ENCODE data around the gene PADI3. TPM values are rescaled to one million over a fixed set of nuclear protein-coding genes. Genes with fewer than 3 reads are reported as not detected.

Gene PADI3
- total RNA-seq, 1 donor from 2014 or later = not detected

GRCh38 chr1:17213782-17214148, 35.1 kb upstream of the PADI3 start:
- DNase-seq (ENCODE audit: low spot score in 2 of 2) (no peak), FAIRE-seq (no peak)

- FAIRE-seq (no peak), DNase-seq (ENCODE audit: low spot score in 2 of 2) (no peak)
Measured at GRCh38 chr1:17214876-17215544, 33.9 kb upstream of the PADI3 start.

- no peak for DNase-seq (ENCODE audit: low spot score in 2 of 2)
- FAIRE-seq = no peak
Measured at GRCh38 chr1:17215545-17215890, 33.4 kb upstream of the PADI3 start.

DNA sequence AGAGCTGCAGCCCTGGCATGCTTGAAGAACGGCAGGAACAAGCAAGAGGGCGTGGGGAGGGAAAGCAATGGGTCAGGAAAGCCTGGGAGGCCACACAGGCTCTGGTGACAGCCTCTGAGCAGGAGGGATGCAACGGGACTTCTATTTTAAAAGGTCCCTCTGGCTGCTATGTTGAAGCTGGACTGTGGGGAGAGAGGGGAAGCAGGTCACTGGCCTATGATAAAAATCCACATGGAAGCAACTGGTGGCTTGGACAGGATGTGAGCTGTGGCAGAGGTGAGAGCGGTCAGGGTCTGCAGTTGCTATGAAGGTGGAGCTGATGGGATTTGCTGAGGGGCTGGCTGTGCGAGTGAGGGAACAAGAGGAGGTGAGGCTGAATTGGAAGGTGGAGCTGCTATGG, 32.8 kb upstream of the PADI3 start:
- FAIRE-seq (no peak), DNase-seq (ENCODE audit: low spot score in 2 of 2) (no peak)

DNA sequence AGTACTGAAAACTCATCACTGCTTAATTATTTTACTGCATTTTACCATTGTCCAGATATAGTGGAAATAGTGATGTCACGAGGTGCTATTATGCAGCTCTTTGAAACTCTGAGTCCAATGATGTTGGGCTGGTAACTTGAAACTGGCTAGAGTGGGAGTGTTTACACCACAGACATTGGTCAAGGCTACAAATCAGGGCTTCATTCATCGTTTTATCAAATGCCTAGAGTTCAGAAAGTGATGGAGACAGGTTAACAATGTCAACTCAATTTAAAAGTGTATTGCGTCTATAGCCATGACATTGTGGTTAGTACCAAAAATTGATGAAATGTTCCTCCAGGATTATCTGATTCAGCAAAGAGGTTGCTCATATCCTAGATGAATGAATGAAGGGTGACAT, 31.3 kb upstream of the PADI3 start:
- FAIRE-seq (no peak), DNase-seq (ENCODE audit: low spot score in 2 of 2) (no peak)

DNA sequence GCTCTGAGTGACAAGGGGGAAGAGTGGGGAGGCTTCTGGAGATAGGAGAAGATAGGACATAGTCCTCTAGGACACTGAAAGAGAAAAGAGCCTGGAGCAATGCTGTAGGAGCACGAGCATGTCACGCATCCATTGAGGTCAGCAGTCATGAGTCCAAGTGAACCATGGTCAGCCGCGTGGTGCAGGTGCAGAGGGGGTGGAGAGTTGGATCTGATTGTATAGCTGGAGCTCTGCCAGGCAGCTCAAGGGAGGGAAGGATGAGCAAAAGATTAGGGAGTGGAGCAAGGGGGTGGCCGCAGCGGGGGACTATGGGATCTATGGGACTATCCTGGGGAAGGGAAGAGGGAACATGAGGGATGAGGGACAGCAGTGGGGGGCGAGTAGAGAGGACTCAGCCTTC, 30.0 kb upstream of the PADI3 start:
- DNase-seq (ENCODE audit: low spot score in 2 of 2) (no peak), FAIRE-seq (no peak)

DNA sequence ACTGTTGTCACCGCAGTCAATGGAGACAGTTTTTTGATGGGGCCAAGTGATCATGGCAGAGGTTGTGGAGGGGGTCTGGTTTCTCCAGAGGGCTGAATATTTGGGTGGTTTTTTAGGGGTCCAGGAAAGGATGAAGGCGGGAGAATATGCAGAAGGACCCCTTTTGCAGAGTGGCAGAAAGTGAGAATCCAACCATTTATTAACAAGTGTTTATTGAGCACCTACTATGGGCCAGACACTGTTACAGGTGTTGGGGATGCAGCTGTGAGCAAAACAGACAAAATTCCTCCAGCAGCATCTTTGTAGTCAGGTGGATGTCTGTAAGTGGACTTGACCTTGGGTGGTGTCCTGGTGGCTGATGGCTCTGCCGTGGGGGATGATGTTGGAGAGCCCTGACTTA, 28.6 kb upstream of the PADI3 start:
- DNase-seq (ENCODE audit: low spot score in 2 of 2) (no peak), FAIRE-seq (no peak)

DNA sequence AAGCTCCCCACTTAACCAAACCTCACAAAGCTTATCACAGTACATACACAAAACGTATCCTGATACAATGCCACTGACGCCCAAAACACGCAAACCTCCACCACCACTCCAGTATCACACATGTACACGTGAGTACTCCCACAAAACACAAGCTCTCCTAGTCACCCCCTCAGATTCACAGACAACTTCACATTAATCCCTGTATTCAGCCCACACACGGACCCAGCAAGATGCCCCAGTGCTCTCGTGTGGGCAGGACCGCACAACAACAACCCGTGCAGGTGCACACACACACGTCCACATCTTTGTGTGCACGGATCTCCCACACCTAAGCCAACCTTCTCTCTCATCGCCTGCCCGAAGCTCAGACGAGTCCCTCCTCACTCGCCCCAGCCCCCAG, 26.3 kb upstream of the PADI3 start:
- no peak for FAIRE-seq

GRCh38 chr1:17224434-17224833, 24.5 kb upstream of the PADI3 start:
- no peak for FAIRE-seq
- no peak for DNase-seq (ENCODE audit: low spot score in 2 of 2)

More for the DNA sequence above, 26.3 kb upstream of the PADI3 start:
- peak in 1 of 2 donors; percentile 33 for DNase-seq (ENCODE audit: low spot score in 2 of 2)

- no peak for DNase-seq (ENCODE audit: low spot score in 2 of 2)
- no peak for FAIRE-seq
Measured at GRCh38 chr1:17225140-17225539, 23.8 kb upstream of the PADI3 start.

DNA sequence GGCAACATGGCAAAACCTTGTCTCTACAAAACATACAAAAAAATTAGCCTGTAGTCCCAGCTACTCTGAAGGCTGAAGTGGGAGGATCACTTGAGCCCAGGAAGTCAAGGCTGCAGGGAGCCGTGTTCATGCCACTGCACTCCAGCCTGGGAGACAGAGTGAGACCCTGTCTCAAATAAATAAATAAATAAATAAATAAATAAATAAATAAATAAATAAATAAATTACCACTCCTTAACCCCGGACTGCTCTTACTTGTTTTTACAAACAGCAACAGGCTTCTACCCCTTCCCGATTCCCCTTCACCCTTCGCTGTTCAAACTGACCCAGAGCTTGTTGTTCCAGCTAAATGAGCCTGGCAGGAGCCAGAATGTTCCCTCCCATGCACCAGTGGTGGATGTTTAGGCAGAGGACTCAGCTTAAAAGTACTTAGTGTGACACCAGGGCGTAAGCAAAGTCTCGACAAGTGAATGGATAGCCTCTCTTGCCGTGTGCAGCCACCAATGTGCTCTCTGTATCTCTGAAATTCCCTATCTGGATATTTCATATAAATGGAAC, 21.5 kb upstream of the PADI3 start:
- DNase-seq (ENCODE audit: low spot score in 2 of 2) (no peak), FAIRE-seq (no peak)

- DNase-seq (ENCODE audit: low spot score in 2 of 2) (no peak), FAIRE-seq (no peak)
Measured at GRCh38 chr1:17228619-17229018, 20.3 kb upstream of the PADI3 start.

DNA sequence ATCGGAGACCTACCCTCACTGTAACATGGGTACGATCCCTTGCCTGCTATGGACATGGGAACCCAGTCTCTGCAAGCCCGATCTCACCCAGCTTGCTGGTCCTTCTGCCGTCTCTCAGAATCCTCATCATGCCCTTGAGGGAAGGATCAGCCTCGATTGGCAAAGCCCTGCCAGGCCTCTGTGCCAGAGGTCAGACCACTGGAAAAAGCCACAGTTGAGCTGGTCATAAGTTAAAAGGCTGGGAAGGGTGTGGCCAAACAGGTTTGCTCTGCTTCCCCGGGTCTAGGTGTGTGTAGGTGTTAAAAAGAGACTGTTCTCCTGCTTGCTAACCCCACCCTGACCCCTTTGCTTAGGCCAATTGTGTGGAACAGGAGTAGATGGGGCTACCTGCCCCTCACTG, 19.5 kb upstream of the PADI3 start:
- FAIRE-seq (no peak), DNase-seq (ENCODE audit: low spot score in 2 of 2) (no peak)

- DNase-seq (ENCODE audit: low spot score in 2 of 2) = no peak
- no peak for FAIRE-seq
Measured at GRCh38 chr1:17230106-17230505, 18.8 kb upstream of the PADI3 start.

DNA sequence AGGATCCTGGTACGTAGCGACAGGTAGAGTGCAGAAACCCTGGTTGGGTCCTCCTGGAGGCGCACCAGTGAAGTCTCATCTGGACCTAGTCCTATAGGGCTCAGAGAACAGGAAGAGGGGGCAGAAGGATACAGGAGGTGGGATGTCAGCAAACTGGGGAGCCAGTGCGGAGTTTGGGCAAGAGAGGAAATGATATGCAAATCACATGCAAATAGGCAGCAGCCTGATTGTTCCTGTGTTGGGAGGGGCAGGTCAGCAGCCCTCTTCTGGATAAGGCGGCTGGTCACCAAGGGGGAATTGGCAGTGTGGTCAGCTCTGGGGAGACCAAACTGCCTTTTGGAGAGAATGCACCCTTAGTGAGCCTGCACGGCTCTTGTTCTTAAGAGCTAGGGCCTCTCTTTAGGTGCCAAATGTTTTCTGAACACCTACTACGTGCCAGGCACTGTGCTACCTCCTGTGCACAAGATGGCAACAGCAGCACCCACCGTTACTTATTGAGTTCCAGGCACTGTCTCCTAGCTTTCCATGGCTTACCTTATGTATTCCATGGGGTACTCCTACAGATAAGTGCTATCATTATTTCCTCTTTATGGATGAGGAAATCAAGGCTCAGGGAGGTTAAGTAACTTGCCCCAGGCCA, 18.1 kb upstream of the PADI3 start:
- no peak for FAIRE-seq
- DNase-seq (ENCODE audit: low spot score in 2 of 2) = no peak

DNA sequence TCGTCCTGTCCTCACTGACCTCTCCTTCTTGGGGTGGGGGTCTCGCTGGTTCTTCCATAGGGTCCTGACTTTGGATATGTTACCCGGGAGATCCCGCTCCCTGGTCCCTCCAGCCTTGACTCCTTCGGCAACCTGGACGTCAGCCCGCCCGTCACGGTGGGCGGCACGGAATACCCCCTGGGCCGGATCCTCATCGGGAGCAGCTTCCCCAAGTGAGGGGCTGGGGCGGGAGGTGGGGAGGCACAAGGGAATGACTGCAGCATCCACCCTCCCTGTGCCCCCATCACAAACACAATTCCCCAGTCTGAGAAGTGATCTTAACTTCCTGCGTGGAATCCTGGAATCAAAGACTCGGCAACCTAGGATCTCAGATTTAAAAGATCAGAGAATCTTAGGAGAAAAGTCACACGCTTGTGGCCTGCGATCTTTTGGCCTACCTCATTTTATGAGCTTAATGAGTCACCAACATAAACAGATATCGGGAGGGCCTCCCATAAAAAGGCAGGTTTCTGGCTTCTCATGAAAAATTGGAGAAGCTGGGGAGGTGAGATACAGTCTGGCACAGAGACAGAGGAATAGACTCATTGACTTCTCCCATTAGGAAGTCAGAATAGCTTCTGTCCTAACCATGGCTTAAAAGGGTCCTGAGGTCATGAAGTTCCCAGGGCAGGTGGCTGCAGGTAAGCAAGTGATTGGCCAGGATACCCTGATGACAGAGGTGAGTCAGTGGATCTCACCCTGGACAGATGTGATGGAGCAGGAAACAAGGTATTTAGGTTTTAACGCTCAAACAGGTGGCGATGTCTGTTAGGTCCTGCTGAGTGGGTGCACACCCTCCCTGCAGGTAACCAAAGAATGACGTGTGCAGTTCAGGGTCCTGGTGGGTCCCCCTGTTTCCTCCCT, 15.9 kb upstream of the PADI3 start:
- DNase-seq (ENCODE audit: low spot score in 2 of 2) = no peak

GRCh38 chr1:17233675-17234320, 15.1 kb upstream of the PADI3 start:
- FAIRE-seq = no peak

More for the DNA sequence above, 15.9 kb upstream of the PADI3 start:
- FAIRE-seq = no peak

GRCh38 chr1:17234405-17234804, 14.5 kb upstream of the PADI3 start:
- no peak for FAIRE-seq
- no peak for DNase-seq (ENCODE audit: low spot score in 2 of 2)

More at GRCh38 chr1:17233675-17234320, 15.1 kb upstream of the PADI3 start:
- DNase-seq (ENCODE audit: low spot score in 2 of 2) = peak in 1 of 2 donors; percentile 31

- FAIRE-seq = no peak
- DNase-seq (ENCODE audit: low spot score in 2 of 2) = no peak
Measured at GRCh38 chr1:17235135-17235885, 13.6 kb upstream of the PADI3 start.

Measured in frontal cortex (tissue), 4 donors.